D721Med (cell line): ENCODE data around the gene ADGRG2.

Source experiments
- DNase-seq: peaks from one replicate; pipeline ENCODE4 v3.0.0; 2011; ENCODE audit warnings: low spot score; ENCODE audit not compliant: insufficient read length
- FAIRE-seq: peaks from 2 replicates; lab custom pipeline; 2011; peaks lifted over from hg19 to GRCh38; lab: Jason Lieb, UNC
- TF ChIP-seq, protein P1 (sequence below): IDR thresholded peaks from 2 replicates; pipeline ENCODE4 v1.5.1; 2012; ENCODE audit warnings: mild to moderate bottlenecking, control low read depth; ENCODE audit not compliant: insufficient read depth; ENCODE audit errors: missing control alignments

The ADGRG2 gene

DNA sequence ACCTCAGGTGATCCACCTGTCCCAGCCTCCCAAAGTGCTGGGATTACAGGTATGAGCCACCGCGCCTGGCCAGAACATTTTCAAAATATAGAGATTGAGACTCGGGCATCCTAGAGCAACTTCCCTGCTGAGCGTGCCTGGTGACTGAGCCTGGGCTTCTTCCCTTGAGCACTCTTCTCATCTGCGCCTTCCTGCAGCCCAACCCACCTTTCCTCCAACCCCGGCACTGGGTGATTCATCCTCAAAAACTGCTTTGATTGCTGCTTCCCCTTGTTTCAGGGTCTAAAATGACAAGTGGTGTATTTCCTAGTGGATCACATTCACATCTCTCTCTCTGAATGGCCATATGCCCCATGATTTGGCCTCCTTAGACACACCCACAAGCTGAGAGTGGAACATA is 176.1 kb downstream of the ADGRG2 start:
- TF ChIP-seq, protein P1, sequence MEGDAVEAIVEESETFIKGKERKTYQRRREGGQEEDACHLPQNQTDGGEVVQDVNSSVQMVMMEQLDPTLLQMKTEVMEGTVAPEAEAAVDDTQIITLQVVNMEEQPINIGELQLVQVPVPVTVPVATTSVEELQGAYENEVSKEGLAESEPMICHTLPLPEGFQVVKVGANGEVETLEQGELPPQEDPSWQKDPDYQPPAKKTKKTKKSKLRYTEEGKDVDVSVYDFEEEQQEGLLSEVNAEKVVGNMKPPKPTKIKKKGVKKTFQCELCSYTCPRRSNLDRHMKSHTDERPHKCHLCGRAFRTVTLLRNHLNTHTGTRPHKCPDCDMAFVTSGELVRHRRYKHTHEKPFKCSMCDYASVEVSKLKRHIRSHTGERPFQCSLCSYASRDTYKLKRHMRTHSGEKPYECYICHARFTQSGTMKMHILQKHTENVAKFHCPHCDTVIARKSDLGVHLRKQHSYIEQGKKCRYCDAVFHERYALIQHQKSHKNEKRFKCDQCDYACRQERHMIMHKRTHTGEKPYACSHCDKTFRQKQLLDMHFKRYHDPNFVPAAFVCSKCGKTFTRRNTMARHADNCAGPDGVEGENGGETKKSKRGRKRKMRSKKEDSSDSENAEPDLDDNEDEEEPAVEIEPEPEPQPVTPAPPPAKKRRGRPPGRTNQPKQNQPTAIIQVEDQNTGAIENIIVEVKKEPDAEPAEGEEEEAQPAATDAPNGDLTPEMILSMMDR, result no peak
- FAIRE-seq, result no peak
- no peak for DNase-seq

DNA sequence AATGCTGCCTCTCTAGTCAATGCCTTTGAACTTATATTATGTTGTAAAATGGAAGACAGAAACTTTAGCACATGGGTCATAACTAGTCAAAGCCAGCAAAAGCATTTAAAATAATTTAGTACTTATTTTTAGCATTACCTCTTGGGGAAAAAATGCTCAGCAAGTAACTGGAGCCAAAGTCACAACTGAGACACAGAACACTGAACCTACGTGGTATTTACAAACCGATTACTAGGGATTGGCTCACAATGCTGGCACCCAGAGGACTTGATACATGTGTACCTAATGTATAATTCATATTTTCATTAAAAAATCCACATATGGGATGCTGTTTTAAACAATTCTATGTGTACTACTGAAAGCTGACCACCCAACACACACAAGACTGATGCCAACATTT is 176.8 kb downstream of the ADGRG2 start:
- no peak for FAIRE-seq
- DNase-seq, result no peak
- TF ChIP-seq, protein P1, result no peak

DNA sequence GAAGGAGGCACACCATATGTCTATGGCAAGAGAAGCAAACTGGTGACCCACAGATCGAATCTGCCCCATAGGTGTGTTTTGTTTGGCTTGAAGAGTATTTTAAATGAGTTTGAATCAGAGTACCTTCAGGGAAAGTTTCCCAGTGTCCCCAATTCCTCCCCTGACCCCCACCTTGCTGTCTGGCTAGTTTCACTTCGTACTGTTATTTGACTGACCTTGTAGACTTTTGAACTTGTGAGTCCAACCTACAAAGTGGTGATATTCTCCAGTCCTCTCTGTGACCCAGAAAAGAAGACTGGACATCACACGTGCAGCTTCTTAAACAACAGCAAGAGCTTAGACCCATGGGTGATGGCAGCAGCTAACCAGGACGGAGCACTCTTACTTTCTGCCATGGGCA is 177.8 kb downstream of the ADGRG2 start:
- TF ChIP-seq, protein P1, result no peak
- DNase-seq (no peak), FAIRE-seq (no peak)

DNA sequence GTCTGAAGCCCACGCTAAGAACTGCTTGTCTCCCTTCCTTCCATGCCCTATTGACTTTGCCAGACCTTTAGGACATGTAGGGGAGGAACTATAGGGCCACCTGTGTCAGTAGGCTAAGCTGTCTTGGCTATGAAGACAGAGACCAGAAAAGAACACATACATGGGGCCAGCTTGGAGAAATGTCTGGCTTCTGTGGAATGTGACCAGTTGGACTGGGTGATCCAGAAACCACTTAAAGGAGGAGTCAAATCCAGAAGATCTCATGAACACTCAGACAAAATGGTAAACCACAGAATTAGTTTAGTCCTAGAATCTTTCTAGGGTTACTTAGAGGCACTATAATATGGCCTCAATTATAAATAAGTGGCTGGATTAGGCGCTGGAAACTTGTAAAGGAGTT is 180.4 kb downstream of the ADGRG2 start:
- FAIRE-seq (no peak), DNase-seq (no peak)
- TF ChIP-seq, protein P1, result no peak
